HG02840 (cell line): ENCODE measurements around the gene SCGB3A1.

Source experiments
- ATAC-seq: cut with Tn5 transposase; IDR thresholded peaks from one replicate; pipeline ENCODE4 v1.9.1; 2021; ENCODE audit warnings: mild to moderate bottlenecking, moderate library complexity, moderate number of reproducible peaks; ENCODE audit not compliant: unreplicated experiment, low FRiP score

SCGB3A1 gene

DNA sequence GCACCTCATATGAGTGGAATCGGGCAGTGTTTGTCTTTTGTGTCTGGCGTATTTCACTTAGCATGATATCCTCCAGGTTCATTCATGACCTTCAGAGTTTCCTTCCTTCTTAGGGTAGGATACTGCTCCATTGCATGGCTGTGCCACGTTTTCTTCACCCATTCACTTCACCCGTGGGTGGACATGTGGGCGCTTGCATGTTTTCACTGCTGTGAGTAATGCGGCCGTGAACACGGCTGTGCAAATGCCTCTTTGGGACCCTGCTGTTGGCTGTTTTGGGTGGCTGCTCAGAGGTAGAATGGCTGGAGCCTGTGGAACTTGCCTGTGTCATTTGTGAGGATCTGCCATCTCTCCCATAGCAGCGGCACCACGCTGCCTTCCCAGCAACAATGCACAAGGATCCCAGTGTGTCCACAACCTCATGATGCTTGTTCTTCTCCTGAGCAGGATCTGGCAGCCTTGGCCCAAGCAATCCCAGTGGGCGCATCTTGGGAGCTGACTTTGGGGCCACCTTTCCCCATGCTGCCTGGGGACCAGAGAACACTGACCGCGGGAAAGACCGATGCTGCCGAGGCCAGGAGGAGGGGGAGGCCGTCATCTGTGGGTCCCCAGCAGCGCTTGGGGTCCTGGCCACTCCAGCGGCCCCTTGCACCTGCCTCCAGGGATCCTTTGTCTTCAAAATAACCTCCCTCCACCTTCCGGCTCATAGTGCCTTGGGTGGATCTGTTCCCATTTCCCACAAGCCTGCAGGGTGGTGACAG is 2.3 kb upstream of the SCGB3A1 start:
- ATAC-seq: no peak

DNA sequence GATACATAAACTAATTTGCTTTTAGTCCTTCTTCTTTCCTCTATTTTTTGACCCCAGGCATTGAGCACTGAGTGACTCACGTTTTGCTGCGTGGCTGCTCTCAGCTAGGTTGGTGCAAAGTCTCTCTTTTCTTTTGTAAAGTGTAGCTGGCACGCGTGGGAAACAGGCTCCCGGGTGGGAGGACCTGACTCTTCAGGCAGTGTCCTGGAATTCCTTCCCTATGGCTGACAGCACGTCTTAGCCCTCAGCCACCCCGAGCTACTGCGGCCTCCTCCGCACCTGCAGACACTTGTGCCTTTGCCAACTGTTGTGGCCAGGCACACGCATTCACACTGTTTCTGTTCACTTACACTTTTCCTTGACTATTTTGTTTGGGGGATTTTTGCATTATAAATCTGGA is 877 bp upstream of the SCGB3A1 start:
- ATAC-seq: no peak

DNA sequence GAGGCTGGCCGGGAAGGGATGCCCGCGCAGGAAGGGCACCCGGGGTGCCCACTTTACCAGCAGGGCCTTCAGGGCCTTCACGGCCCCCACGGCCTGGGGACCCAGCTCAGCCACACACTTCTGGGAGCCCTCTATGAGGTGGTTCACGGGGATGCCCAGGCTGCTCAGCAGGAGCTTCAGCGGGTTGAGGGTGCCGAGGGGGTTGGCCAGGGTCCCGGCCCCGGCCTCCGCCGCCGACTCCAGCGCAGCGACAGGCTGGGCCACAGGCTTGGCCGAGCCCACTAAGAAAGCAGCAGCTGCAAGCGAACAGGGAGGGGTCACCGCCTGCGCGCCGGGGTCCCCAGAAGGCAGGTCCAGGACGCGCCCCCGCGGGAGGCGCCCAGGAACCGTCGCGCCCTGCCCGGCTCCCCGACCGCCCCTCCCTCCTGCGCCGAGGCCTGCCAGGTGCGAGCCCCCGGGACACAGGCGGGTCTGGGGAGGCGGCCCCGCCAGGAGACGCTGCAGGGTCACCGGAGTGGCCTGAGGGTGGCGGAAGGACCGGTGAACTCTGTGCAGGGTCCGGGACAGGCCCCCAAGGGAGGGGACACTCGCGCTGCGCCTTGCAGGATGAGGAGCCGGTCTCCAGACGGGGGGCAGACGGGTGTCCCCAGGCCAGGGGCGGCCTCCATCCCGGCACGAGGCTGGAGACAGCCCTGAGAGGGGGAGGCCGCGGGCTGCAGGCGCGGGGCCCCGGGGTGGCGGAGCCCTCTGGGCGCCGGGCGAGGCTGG is 572 bp downstream of the SCGB3A1 start:
- ATAC-seq: no peak

DNA sequence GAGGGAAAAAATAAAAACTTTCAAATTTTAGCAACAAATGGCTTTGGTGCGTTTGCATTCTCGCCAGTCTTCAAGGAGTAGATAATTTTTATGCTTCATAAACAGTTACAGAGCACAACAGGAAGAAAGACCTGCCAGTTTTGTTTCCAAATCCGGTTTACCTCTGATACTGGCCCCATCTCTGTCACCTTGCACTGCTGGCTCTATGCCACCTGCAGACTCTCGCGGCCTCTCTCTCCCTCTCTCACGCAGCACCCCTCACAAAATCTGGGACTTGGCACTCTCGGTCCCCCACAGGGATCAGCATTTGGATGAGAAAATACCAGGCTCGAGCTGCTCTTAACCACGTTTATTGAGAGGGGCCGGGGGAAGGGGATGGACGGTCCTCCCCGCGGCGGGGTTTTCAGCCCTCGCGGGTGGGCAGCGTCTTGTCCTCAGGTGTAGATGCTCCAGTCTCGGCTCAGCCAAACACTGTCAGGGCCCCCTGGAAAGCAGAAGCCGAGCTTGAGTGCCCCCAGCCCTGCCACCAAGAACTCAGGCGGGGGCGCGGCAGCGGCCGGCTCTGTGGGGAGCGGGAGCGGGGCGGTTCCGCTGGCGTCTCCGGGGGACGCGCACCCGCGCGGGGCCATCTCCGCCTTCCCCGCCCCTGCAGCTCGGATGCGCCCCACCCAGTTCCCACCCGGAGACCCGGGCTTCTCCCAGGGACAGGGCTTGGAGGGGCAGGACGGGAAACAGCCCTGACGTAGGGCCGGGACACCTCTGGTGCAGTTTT is 1.3 kb downstream of the SCGB3A1 start:
- no peak for ATAC-seq

DNA sequence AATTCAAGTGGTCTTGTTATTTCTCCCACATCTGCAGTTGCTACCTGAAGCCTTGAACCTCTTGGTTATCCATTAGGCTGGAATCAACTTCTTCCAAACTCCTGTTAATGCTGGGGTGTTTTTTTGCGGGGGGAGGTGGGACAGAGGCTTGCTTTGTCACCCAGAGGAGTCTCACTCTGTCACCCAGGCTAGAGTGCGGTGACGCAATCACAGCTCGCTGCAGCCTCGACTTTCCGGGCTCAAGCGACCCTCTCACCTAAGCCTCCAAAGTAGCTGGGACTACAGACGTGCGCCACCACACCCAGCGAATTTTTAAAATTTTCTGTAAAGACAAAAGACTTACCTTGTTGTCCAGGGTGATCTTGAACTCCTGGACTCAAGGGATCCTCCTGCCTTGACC is 4.4 kb downstream of the SCGB3A1 start:
- ATAC-seq: no peak

- no peak for ATAC-seq
Observed at GRCh38 chr5:180586204-180586603, 5.1 kb downstream of the SCGB3A1 start.

GRCh38 chr5:180583738-180584137 is 7.6 kb downstream of the SCGB3A1 start:
- no peak for ATAC-seq

DNA sequence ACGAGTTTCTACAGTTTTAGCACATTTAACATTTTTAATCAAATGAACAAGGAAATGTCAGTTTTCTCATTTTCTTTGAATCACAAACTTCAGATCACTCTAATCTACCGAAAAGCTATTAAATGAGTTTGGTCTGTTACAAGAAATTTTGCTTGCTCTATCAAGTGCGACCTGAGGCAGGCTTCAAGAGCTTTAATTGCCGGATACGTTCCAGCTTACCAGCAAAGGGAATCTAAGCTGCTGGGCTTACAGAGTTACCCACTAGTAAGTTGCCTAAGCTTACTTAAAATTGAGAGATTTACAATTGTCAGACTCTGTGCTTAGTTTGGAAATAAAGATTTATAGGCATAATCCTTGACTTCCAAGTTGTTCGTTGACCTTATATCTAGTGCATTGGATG is 10.6 kb downstream of the SCGB3A1 start:
- ATAC-seq: no peak

DNA sequence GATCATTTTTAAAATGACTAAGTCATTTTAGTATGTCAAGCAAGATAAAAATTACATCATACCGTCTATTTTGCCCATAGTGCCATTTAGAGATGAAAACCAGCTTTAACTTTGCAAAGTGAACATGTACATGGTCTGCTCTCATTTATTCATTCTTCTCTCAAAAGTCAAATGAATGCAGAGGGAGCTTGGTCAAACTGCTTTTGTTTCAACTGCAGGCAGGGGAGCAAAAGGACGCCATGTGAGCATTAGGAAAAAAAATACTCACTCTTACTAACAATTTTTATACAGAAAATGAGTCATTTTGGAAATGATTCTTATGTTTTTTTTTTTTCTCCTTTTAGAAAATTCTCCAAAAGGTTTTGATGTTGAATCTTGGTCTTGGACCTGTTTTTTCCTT is 15.7 kb downstream of the SCGB3A1 start:
- ATAC-seq: no peak

GRCh38 chr5:180568914-180569313 is 22.4 kb downstream of the SCGB3A1 start:
- no peak for ATAC-seq

DNA sequence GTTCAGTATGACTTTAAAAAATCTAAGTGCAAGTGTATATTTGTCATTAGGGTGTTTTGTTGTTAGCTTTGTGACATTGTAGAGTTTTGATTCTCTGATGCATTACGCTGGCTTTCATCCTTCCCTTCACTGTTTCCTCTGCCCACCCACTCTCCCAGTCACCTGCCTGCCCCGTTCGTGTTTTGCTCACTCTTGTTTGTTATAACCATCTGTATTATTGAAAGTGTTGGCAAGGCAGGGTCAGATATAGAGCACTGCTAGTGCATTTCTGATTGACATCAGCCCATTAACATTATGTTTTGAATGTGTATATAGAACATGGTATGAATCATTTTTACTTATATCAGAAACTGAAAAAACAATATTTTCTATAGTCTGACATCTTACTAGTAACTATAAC is 27.3 kb downstream of the SCGB3A1 start:
- no peak for ATAC-seq

- no peak for ATAC-seq
Observed at GRCh38 chr5:180558232-180558631, 33.1 kb downstream of the SCGB3A1 start.

DNA sequence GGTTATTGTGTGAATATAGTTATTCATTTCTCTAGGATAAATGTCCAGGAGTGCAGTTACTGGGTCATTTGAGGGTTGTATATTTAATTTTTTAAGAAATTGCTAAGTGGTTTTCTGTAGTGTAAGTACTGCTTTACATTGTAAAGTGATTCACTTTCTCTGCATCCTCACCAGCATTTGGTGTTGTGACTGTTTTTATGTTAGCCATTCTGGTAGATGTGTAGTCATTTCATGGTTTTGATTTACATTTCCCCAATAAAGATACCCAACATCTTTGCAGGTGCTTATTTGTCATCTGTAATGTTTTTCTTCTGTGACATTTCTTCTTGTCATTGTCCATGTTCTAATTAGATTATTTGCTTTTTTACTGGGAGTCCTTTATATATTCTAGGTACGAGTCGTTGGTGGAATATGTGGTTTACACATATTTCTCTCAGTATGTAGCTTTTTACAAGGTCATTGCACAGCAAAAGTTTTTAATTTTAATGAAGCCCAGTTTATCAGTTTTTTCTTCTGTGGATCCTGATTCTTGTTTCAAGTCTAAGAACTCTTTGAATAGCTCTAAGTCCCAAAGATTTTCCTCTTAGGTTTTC is 34.0 kb downstream of the SCGB3A1 start:
- ATAC-seq: no peak

GRCh38 chr5:180555168-180555921 is 36.0 kb downstream of the SCGB3A1 start:
- ATAC-seq: no peak

DNA sequence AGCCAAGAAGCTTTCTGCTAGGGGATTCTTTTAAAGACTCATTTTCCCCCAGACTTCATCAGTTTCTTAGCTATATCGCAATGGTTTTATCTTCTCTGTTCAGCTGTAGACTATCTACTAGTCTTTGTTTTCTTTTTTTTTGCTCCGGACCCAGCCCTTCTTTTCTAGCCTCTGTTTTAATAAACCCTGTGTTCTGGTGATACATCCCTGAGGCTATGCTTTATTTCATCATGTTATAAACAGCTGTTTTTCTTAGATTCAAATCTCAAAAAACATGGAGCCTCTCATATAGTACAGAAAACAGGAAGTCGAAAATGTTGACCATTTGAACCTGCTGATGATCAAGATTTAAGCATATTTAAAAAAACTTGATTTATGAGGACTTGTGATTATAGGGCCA is 37.8 kb downstream of the SCGB3A1 start:
- no peak for ATAC-seq

GRCh38 chr5:180548563-180548962 is 42.7 kb downstream of the SCGB3A1 start:
- ATAC-seq: no peak

- no peak for ATAC-seq
Observed at GRCh38 chr5:180545248-180545647, 46.1 kb downstream of the SCGB3A1 start.

DNA sequence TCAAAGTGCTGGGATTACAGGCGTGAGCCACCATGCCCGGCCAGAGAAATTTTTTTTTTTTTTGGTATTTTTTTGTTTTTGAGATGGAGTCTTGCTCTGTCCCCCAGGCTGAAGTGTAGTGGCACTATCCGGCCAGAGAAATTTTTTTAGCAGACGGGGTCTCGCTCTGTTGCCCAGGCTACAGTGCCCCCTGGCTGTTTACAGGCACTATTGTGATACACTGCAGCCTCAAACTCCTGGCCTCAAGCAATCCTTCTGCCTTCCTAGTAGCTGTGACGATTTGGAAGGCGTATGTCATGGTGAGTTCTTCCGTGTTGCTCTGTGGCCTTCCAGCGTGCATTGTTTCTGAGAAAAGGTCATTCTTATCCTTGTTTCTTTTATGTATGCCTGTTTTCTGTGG is 49.6 kb downstream of the SCGB3A1 start:
- ATAC-seq: no peak
